HG03135 (cell line): ENCODE results near the gene STEAP3.

Experiments
- ATAC-seq: cut with Tn5 transposase; IDR thresholded peaks from one replicate; pipeline ENCODE4 v1.9.1; 2021; ENCODE audit warnings: mild to moderate bottlenecking, moderate library complexity; ENCODE audit not compliant: unreplicated experiment

Gene STEAP3

GRCh38 chr2:119223521-119224390 lies at the start of gene STEAP3:
Gene STEAP3 (plus strand): TSS chr2:119223834. CDS start chr2:119231013, 7,179 bp downstream.
- ATAC-seq, result peak; percentile 74

GRCh38 chr2:119174216-119174992 lies 49.2 kb upstream of the STEAP3 start:
- ATAC-seq, result peak; percentile 70

GRCh38 chr2:119174993-119175347 lies 48.7 kb upstream of the STEAP3 start:
- ATAC-seq, result no peak

GRCh38 chr2:119175517-119175916 lies 48.1 kb upstream of the STEAP3 start:
- ATAC-seq, result no peak

GRCh38 chr2:119177171-119177837 lies 46.3 kb upstream of the STEAP3 start:
- ATAC-seq, result no peak

GRCh38 chr2:119177838-119178190 lies 45.8 kb upstream of the STEAP3 start:
- ATAC-seq, result no peak

- ATAC-seq, result no peak
Observed at GRCh38 chr2:119178776-119179175, 44.9 kb upstream of the STEAP3 start.

- no peak for ATAC-seq
Observed at GRCh38 chr2:119179202-119179601, 44.4 kb upstream of the STEAP3 start.

- ATAC-seq, result no peak
Observed at GRCh38 chr2:119179991-119180390, 43.6 kb upstream of the STEAP3 start.

GRCh38 chr2:119180892-119181291 lies 42.7 kb upstream of the STEAP3 start:
- ATAC-seq, result no peak

GRCh38 chr2:119181391-119181790 lies 42.2 kb upstream of the STEAP3 start:
- no peak for ATAC-seq

GRCh38 chr2:119181791-119182445 lies 41.7 kb upstream of the STEAP3 start:
- ATAC-seq, result no peak

- ATAC-seq, result no peak
Observed at GRCh38 chr2:119184512-119184911, 39.1 kb upstream of the STEAP3 start.

- no peak for ATAC-seq
Observed at GRCh38 chr2:119190321-119191111, 33.1 kb upstream of the STEAP3 start.

GRCh38 chr2:119192893-119193292 lies 30.7 kb upstream of the STEAP3 start:
- ATAC-seq, result no peak

- no peak for ATAC-seq
Observed at GRCh38 chr2:119195001-119195400, 28.6 kb upstream of the STEAP3 start.

GRCh38 chr2:119195887-119196286 lies 27.7 kb upstream of the STEAP3 start:
- no peak for ATAC-seq

- no peak for ATAC-seq
Observed at GRCh38 chr2:119196301-119197125, 27.1 kb upstream of the STEAP3 start.

GRCh38 chr2:119197126-119197405 lies 26.6 kb upstream of the STEAP3 start:
- no peak for ATAC-seq
